GM12892 (cell line): ENCODE data around the gene MGAT5.

Experiments used
- DNase-seq: peaks from one replicate; pipeline ENCODE4 v3.0.0; 2011; ENCODE audit not compliant: insufficient read length
- FAIRE-seq: peaks from 2 replicates; lab custom pipeline; 2011; peaks lifted over from hg19 to GRCh38; lab: Jason Lieb, UNC
- POLR2A ChIP-seq: IDR thresholded peaks from 2 replicates; pipeline ENCODE4 v1.6.1; 2011; ENCODE audit warnings: low read depth, low read length, control low read depth
- POLR2AphosphoS5 ChIP-seq: IDR thresholded peaks from 2 replicates; pipeline ENCODE4 v1.6.1; 2011; ENCODE audit warnings: low read depth, low read length, control low read depth
- TAF1 ChIP-seq: IDR thresholded peaks from 2 replicates; pipeline ENCODE4 v1.6.1; 2011; ENCODE audit warnings: low read depth, mild to moderate bottlenecking, control low read depth, low read length, borderline replicate concordance

MGAT5 gene

GRCh38 chr2:134367213-134367612 is 113.3 kb downstream of the MGAT5 start:
- FAIRE-seq (no peak), DNase-seq (no peak)

GRCh38 chr2:134368009-134368817 is 114.3 kb downstream of the MGAT5 start:
- DNase-seq, result no peak
- TF ChIP-seq TAF1, result no peak
- no peak for TF ChIP-seq POLR2A
- no peak for TF ChIP-seq POLR2AphosphoS5
- no peak for FAIRE-seq

More at GRCh38 chr2:134367213-134367612, 113.3 kb downstream of the MGAT5 start:
- TF ChIP-seq POLR2A (no peak), TAF1 (no peak), POLR2AphosphoS5 (no peak)

- FAIRE-seq (no peak), DNase-seq (no peak)
- TF ChIP-seq TAF1, result no peak
- TF ChIP-seq POLR2AphosphoS5, result no peak
- no peak for TF ChIP-seq POLR2A
Observed at GRCh38 chr2:134369220-134369902, 115.5 kb downstream of the MGAT5 start.

- FAIRE-seq (no peak), DNase-seq (no peak)
- TF ChIP-seq POLR2A (no peak), TAF1 (no peak), POLR2AphosphoS5 (no peak)
Observed at GRCh38 chr2:134370655-134371445, 117.0 kb downstream of the MGAT5 start.

- no peak for FAIRE-seq
- TF ChIP-seq POLR2AphosphoS5 (no peak), TAF1 (no peak), POLR2A (no peak)
- DNase-seq, result no peak
Observed at GRCh38 chr2:134372141-134372540, 118.3 kb downstream of the MGAT5 start.

- DNase-seq (no peak), FAIRE-seq (no peak)
- TF ChIP-seq POLR2AphosphoS5, result no peak
- TF ChIP-seq POLR2A, result no peak
- no peak for TF ChIP-seq TAF1
Observed at GRCh38 chr2:134372611-134373131, 118.8 kb downstream of the MGAT5 start.

GRCh38 chr2:134375935-134376334 is 122.1 kb downstream of the MGAT5 start:
- DNase-seq (no peak), FAIRE-seq (no peak)
- TF ChIP-seq POLR2A, result no peak
- no peak for TF ChIP-seq POLR2AphosphoS5
- no peak for TF ChIP-seq TAF1

GRCh38 chr2:134377730-134378129 is 123.9 kb downstream of the MGAT5 start:
- FAIRE-seq (no peak), DNase-seq (no peak)
- TF ChIP-seq POLR2A (no peak), TAF1 (no peak), POLR2AphosphoS5 (no peak)

- no peak for TF ChIP-seq POLR2AphosphoS5
- no peak for TF ChIP-seq POLR2A
- no peak for TF ChIP-seq TAF1
- FAIRE-seq, result no peak
- no peak for DNase-seq
Observed at GRCh38 chr2:134379293-134379692, 125.4 kb downstream of the MGAT5 start.

GRCh38 chr2:134379722-134380121 is 125.8 kb downstream of the MGAT5 start:
- TF ChIP-seq TAF1 (no peak), POLR2AphosphoS5 (no peak), POLR2A (no peak)
- FAIRE-seq (no peak), DNase-seq (no peak)

- DNase-seq, result no peak
- no peak for FAIRE-seq
- TF ChIP-seq POLR2A (no peak), POLR2AphosphoS5 (no peak)
Observed at GRCh38 chr2:134381141-134381540, 127.3 kb downstream of the MGAT5 start.
